SK-N-SH treated with all-trans-retinoic acid at 6 μM for 48 hours (cell line): ENCODE measurements around the gene SMARCC1.

ENCODE experiments used
- ZFP30 ChIP-seq: fragments of 450-650 bp; formaldehyde crosslinking; IDR thresholded peaks from 2 replicates; pipeline ENCODE4 v1.5.0; 2022; ENCODE audit warnings: mild to moderate bottlenecking, moderate library complexity
- ZNF8 ChIP-seq: fragments of 450-650 bp; formaldehyde crosslinking; IDR thresholded peaks from 2 replicates; pipeline ENCODE4 v1.5.0; 2020; ENCODE audit warnings: mild to moderate bottlenecking, moderate library complexity
- TF ChIP-seq, protein P1 (sequence below): fragments of 250-450 bp; sonication (Bioruptor Pico); IDR thresholded peaks from 2 replicates; pipeline ENCODE4 v1.5.1; 2020; ENCODE audit warnings: low read depth, mild to moderate bottlenecking, moderate library complexity

DNA sequence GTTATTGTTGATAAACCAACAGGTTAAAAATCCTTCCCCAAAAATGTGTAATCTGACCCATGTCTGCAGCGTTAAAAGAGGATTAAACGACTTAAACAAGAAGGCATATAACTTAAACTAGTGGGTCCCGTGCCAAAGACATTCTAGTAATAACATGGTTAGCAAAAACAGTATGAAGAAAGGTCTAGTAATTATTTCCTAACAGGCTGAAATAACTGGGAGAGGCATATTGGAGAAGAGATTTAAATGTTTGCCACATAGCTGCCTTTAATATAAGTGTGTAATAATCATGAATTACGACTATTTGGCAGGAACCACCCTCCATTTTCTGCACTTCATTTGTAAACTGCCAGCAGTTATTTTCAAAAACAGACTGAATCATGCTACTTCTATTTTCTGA lies 135.3 kb downstream of the SMARCC1 start:
- no peak for TF ChIP-seq ZFP30 (CRISPR knock-in tag)
- no peak for TF ChIP-seq ZNF8
- TF ChIP-seq, protein P1, sequence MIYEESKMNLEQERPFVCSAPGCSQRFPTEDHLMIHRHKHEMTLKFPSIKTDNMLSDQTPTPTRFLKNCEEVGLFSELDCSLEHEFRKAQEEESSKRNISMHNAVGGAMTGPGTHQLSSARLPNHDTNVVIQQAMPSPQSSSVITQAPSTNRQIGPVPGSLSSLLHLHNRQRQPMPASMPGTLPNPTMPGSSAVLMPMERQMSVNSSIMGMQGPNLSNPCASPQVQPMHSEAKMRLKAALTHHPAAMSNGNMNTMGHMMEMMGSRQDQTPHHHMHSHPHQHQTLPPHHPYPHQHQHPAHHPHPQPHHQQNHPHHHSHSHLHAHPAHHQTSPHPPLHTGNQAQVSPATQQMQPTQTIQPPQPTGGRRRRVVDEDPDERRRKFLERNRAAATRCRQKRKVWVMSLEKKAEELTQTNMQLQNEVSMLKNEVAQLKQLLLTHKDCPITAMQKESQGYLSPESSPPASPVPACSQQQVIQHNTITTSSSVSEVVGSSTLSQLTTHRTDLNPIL = no peak
